Osteocyte (in vitro differentiated cells): ENCODE results near the gene REXO2. TPM values are rescaled to one million over a fixed set of nuclear protein-coding genes. Genes with fewer than 3 reads are reported as not detected.

Experiments used
- DNase-seq: peaks from one replicate; pipeline ENCODE4 v3.0.0; 2021; ENCODE audit warnings: mixed read lengths; ENCODE audit not compliant: unreplicated experiment; ENCODE audit errors: extremely low spot score
- H3K27ac Mint-ChIP-seq: one replicate; pipeline ENCODE4 v1.8.0; 2021; ENCODE audit warnings: mild to moderate bottlenecking, mixed read lengths; ENCODE audit not compliant: unreplicated experiment
- H3K27me3 Mint-ChIP-seq: one replicate; pipeline ENCODE4 v1.8.0; 2021; ENCODE audit warnings: mixed read lengths; ENCODE audit not compliant: unreplicated experiment
- H3K36me3 Mint-ChIP-seq: one replicate; pipeline ENCODE4 v1.8.0; 2021; ENCODE audit warnings: mixed read lengths; ENCODE audit not compliant: unreplicated experiment
- H3K4me1 Mint-ChIP-seq: one replicate; pipeline ENCODE4 v1.8.0; 2021; ENCODE audit warnings: mixed read lengths; ENCODE audit not compliant: unreplicated experiment
- H3K4me3 Mint-ChIP-seq: one replicate; pipeline ENCODE4 v1.8.0; 2021; ENCODE audit warnings: mild to moderate bottlenecking, moderate library complexity, mixed read lengths; ENCODE audit not compliant: unreplicated experiment
- H3K9me3 Mint-ChIP-seq: one replicate; pipeline ENCODE4 v1.8.0; 2021; ENCODE audit warnings: mixed read lengths; ENCODE audit not compliant: unreplicated experiment
- total RNA-seq: library from RNA; stranded (reverse); gene quantifications from 2 replicates; pipeline ENCODE4 v1.2.1, GENCODE V29; 2021
- TF ChIP-seq, protein P1 (sequence below): fragments of 200-600 bp; sonication (generic); IDR thresholded peaks from 2 replicates; pipeline ENCODE4 v1.5.0; 2021; ENCODE audit warnings: antibody characterized with exemption, mild to moderate bottlenecking, moderate library complexity

REXO2 gene
- total RNA-seq, 1 donor from 2014 or later: 124 TPM

DNA sequence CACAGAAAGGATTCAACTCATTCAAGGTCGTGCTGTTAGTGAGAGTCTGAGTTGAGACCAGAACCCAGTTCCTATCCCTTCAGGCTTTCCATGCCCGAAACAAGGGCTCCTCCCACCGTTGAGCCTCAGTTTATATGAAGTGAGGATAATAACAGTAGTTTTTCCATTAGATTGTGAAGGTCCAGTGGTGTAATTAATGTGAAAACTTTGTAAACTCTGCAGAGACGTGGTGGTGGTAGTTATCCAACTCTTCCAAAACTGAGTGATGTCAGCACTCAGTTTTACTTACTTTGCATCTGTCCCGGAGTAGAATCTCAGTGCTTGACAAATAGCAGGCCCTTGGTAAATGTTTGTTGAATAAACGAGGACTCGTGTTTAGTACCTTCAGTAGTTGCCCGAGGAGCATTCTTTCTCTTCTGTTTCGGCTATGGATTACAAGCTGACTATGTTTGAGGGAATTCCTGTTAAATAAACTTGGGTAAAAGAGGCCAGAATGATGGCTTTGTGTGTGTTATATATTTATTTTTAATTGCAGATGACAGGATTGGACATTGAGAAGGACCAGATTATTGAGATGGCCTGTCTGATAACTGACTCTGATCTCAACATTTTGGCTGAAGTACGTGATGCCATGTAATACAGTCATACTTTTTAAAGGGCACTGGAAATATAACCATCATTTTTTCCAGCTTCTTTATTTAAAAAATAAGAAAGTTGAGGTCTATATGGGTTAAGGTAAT lies 1.0 kb downstream of the REXO2 start:
- TF ChIP-seq, protein P1, sequence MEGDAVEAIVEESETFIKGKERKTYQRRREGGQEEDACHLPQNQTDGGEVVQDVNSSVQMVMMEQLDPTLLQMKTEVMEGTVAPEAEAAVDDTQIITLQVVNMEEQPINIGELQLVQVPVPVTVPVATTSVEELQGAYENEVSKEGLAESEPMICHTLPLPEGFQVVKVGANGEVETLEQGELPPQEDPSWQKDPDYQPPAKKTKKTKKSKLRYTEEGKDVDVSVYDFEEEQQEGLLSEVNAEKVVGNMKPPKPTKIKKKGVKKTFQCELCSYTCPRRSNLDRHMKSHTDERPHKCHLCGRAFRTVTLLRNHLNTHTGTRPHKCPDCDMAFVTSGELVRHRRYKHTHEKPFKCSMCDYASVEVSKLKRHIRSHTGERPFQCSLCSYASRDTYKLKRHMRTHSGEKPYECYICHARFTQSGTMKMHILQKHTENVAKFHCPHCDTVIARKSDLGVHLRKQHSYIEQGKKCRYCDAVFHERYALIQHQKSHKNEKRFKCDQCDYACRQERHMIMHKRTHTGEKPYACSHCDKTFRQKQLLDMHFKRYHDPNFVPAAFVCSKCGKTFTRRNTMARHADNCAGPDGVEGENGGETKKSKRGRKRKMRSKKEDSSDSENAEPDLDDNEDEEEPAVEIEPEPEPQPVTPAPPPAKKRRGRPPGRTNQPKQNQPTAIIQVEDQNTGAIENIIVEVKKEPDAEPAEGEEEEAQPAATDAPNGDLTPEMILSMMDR: no peak
- Mint-ChIP-seq H3K36me3 (peaks cover 26% of the 10 kb centered on the region), H3K27me3 (no peaks in the 10 kb centered on the region), H3K9me3 (no peaks in the 10 kb centered on the region), H3K4me3 (peak overlapping the region; percentile 99), H3K27ac (peak overlapping the region; percentile 97), H3K4me1 (peaks cover 34% of the 10 kb centered on the region)
- DNase-seq: no peak

DNA sequence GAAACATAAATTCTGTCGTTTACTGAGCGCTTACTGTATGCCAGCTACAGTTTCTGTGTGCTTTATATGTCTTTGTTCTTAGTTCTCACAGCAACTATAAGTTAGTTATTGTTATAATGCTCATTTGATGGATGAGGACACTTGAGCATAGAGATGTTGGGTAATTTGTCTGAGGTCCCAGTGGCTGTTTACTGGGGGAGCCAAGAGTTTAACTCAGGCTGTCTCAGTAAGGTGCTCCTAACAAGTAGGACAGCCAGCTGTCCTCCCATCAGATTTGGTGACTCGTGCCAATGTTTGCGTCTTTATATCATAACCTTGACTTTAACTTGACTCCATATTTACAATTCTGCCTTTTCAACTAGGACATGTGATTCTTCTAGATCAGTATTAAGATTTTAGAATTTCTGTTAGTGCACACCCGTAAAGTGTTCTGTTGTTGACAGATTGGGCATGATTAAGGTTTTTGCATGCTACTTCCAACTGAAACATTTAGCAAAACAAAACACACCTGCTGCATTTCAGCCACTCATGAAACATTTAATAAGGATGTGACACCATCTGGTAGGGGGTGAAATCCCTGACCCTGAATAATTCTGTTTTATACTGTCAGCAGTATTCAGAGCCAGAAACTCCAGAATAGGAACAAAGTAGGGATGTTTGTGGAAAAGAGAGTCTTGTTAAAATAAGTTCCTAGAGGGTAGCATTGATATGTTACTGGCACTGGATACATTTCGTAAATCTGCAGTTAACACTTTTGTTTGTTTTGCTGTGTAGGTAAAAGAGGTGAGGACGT lies 1.9 kb downstream of the REXO2 start:
- H3K36me3 Mint-ChIP-seq: peaks cover 31% of the 10 kb centered on the region
- no peaks in the 10 kb centered on the region for H3K9me3 Mint-ChIP-seq
- H3K4me1 Mint-ChIP-seq: peaks cover 34% of the 10 kb centered on the region
- no peaks in the 10 kb centered on the region for H3K27me3 Mint-ChIP-seq
- H3K27ac Mint-ChIP-seq: peak overlapping the region; percentile 88
- peak overlapping the region; percentile 99 for H3K4me3 Mint-ChIP-seq
- TF ChIP-seq, protein P1: no peak
- DNase-seq: no peak

DNA sequence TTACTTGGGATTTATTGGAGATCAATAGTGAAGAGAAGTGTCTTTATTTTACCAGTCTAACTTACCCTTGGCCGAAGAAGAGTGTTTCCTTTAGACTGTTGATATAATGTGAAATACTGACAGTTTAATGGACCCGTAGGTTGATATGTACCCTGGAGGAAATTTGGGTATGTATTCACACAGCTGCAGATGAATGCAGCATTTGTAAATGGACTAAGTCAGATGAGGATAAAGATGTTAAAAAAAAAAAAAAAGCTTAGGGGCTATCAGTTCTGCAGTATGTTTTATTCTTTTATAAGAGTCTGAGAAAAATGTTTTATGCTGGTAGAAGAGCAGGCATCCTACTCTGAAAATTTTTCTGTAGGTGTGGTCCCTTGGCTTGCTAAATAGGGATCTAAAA lies 2.7 kb downstream of the REXO2 start:
- Mint-ChIP-seq H3K4me3 (peak overlapping the region; percentile 99), H3K4me1 (peaks cover 39% of the 10 kb centered on the region), H3K27me3 (no peaks in the 10 kb centered on the region), H3K27ac (peak overlapping the region; percentile 12), H3K9me3 (no peaks in the 10 kb centered on the region), H3K36me3 (peaks cover 37% of the 10 kb centered on the region)
- no peak for DNase-seq
- TF ChIP-seq, protein P1: no peak

DNA sequence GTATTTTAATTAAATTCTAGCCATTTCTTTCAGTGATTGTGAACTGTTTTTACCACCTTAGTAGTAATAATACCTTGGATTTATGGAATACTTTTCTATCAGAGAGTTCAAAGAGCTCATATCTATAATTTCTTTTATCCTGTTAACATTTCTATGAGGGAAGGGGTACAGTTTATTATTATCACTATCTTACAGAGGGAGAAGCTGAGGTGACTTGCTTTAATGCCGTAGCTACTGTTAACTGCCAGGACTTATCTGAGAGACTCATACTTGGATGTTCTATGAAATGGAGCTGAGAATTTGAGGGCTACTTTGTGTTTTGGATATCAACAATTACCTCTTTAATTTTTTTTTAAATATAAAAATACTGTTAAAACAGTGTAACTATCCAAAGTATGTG lies 3.3 kb downstream of the REXO2 start:
- DNase-seq: no peak
- Mint-ChIP-seq H3K4me1 (peaks cover 45% of the 10 kb centered on the region), H3K36me3 (peaks cover 43% of the 10 kb centered on the region), H3K27ac (no peak overlapping the region), H3K4me3 (no peak overlapping the region), H3K9me3 (no peaks in the 10 kb centered on the region), H3K27me3 (no peaks in the 10 kb centered on the region)
- TF ChIP-seq, protein P1: no peak

DNA sequence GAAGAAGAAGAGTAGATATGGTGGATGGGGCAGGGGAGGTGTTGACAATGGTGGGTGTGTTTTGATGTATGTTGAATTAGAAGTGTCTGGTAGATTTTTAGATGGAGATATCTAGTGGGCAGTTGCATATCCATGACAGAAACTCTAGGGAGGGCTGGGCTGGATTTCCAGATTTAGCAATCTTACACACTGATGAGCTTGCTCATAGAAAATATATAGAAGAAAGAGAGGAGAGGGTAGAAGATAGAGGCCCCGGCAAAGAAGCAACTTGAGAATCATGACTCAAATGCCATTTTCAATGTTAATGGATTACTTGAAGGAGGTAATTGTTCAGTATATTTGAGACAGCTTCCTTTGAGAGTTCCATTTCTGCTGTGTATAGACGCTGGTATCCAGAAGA lies 8.2 kb downstream of the REXO2 start:
- TF ChIP-seq, protein P1: no peak
- peaks cover 30% of the 10 kb centered on the region for H3K4me1 Mint-ChIP-seq
- H3K36me3 Mint-ChIP-seq: peaks cover 43% of the 10 kb centered on the region
- DNase-seq: no peak
- no peaks in the 10 kb centered on the region for H3K9me3 Mint-ChIP-seq
- H3K27me3 Mint-ChIP-seq: no peaks in the 10 kb centered on the region
- H3K4me3 Mint-ChIP-seq: no peak overlapping the region
- H3K27ac Mint-ChIP-seq: peak overlapping the region; percentile 92
